Kasumi-1 (cell line): ENCODE measurements around the gene ITM2C.
A peak's percentile ranks its signal among the peaks of the same experiment; 100 is the strongest.

Experiments
- DNase-seq, 2 experiments: peaks; one replicate each; lab custom pipeline; 2025; lab: John Stamatoyannopoulos, UW

The ITM2C gene

GRCh38 chr2:230864605-230865306 lies at the start of gene ITM2C:
ITM2C (plus strand) TSS chr2:230864942; CDS start chr2:230865026, 84 bp downstream.
- DNase-seq: peak; percentile 13 to 24

GRCh38 chr2:230815088-230815487 lies 49.7 kb upstream of the ITM2C start:
- no peak for DNase-seq

GRCh38 chr2:230816735-230817134 lies 48.0 kb upstream of the ITM2C start:
- no peak for DNase-seq

- no peak for DNase-seq
Measured at GRCh38 chr2:230819433-230819832, 45.3 kb upstream of the ITM2C start.

- DNase-seq: no peak
Measured at GRCh38 chr2:230821261-230821990, 43.3 kb upstream of the ITM2C start.

- DNase-seq: no peak
Measured at GRCh38 chr2:230821991-230822520, 42.7 kb upstream of the ITM2C start.

- no peak for DNase-seq
Measured at GRCh38 chr2:230823264-230823964, 41.3 kb upstream of the ITM2C start.

- DNase-seq: peak; percentile 60 to 70
Measured at GRCh38 chr2:230824406-230824978, 40.2 kb upstream of the ITM2C start.

GRCh38 chr2:230825354-230825753 lies 39.4 kb upstream of the ITM2C start:
- DNase-seq: no peak

GRCh38 chr2:230827774-230828271 lies 36.9 kb upstream of the ITM2C start:
- DNase-seq: no peak

GRCh38 chr2:230828272-230828961 lies 36.3 kb upstream of the ITM2C start:
- no peak for DNase-seq

GRCh38 chr2:230829293-230829692 lies 35.4 kb upstream of the ITM2C start:
- no peak for DNase-seq

- no peak for DNase-seq
Measured at GRCh38 chr2:230829959-230830358, 34.8 kb upstream of the ITM2C start.

- no peak for DNase-seq
Measured at GRCh38 chr2:230830428-230830827, 34.3 kb upstream of the ITM2C start.

GRCh38 chr2:230840301-230840700 lies 24.4 kb upstream of the ITM2C start:
- DNase-seq: peak in 1 of 2 experiments; percentile 12

- no peak for DNase-seq
Measured at GRCh38 chr2:230842473-230842872, 22.3 kb upstream of the ITM2C start.

- DNase-seq: no peak
Measured at GRCh38 chr2:230843132-230843531, 21.6 kb upstream of the ITM2C start.

- DNase-seq: no peak
Measured at GRCh38 chr2:230846360-230846759, 18.4 kb upstream of the ITM2C start.

GRCh38 chr2:230847883-230848388 lies 16.8 kb upstream of the ITM2C start:
- DNase-seq: peak; percentile 62 to 65

- DNase-seq: peak in 1 of 2 experiments; percentile 16
Measured at GRCh38 chr2:230849633-230850357, 14.9 kb upstream of the ITM2C start.

- no peak for DNase-seq
Measured at GRCh38 chr2:230850358-230850658, 14.4 kb upstream of the ITM2C start.
